Thymus (tissue), 11 donors: Measurements from ENCODE around the gene TRAK1. TPM values are rescaled to one million over a fixed set of nuclear protein-coding genes. Genes with fewer than 3 reads are reported as not detected.
A peak's percentile ranks its signal among the peaks of the same experiment; 100 is the strongest.

Source experiments
- DNase-seq, 9 donors: peaks; one replicate each; pipeline ENCODE4 v3.0.0-alpha.2; 2013; ENCODE audit warnings: low spot score in 9 of 9, low read depth in 6 of 9, missing footprints in 1 of 9
- H3K27ac ChIP-seq, 2 donors: one replicate each; pipeline ENCODE4 v1.5.1; 2013; ENCODE audit warnings: control low read depth in 1 of 2, low read depth in 1 of 2, low read length in 1 of 2, mild to moderate bottlenecking in 1 of 2, moderate library complexity in 1 of 2
- H3K27me3 ChIP-seq, 2 donors: one replicate each; pipeline ENCODE4 v1.5.1; 2013; ENCODE audit warnings: low read length in 1 of 2; ENCODE audit not compliant: control insufficient read depth in 2 of 2, insufficient read depth in 1 of 2
- H3K36me3 ChIP-seq, 2 donors: one replicate each; pipeline ENCODE4 v1.5.1; 2013; ENCODE audit warnings: low read length in 1 of 2, mild to moderate bottlenecking in 1 of 2, moderate library complexity in 1 of 2; ENCODE audit not compliant: control insufficient read depth in 2 of 2, insufficient read depth in 2 of 2
- H3K4me1 ChIP-seq, 2 donors: one replicate each; pipeline ENCODE4 v1.5.1; 2013; ENCODE audit warnings: low read length in 2 of 2; ENCODE audit not compliant: control insufficient read depth in 2 of 2, insufficient read depth in 2 of 2
- H3K4me3 ChIP-seq, 2 donors: one replicate each; pipeline ENCODE4 v1.5.1; 2013; ENCODE audit warnings: low read length in 2 of 2, control low read depth in 1 of 2, mild to moderate bottlenecking in 1 of 2
- H3K9me3 ChIP-seq, 2 donors: one replicate each; pipeline ENCODE4 v1.5.1; 2013; ENCODE audit warnings: low read length in 1 of 2, mild to moderate bottlenecking in 1 of 2; ENCODE audit not compliant: control insufficient read depth in 2 of 2, insufficient read depth in 1 of 2
- WGBS: extraction: QIAGEN DNeasy Blood & Tissue Kit; methylation state at CpG from one replicate; pipeline ENCODE4 v1.1.7; 2013; 5-methylcytosine and 5-hydroxymethylcytosine counted together
- polyA plus RNA-seq: library from polyadenylated mRNA; stranded (reverse); fragments of 200-250 nt; gene quantifications from one replicate; pipeline ENCODE4 v1.2.3, GENCODE V29; 2013
- total RNA-seq: library from RNA; stranded (reverse); fragments of 120-200 nt; gene quantifications from one replicate; pipeline ENCODE4 v1.2.4, GENCODE V29; 2013
- donor health status: healthy.

Gene TRAK1
- total and polyA plus RNA-seq, 2 donors, result 10.9 to 20.1 TPM

DNA sequence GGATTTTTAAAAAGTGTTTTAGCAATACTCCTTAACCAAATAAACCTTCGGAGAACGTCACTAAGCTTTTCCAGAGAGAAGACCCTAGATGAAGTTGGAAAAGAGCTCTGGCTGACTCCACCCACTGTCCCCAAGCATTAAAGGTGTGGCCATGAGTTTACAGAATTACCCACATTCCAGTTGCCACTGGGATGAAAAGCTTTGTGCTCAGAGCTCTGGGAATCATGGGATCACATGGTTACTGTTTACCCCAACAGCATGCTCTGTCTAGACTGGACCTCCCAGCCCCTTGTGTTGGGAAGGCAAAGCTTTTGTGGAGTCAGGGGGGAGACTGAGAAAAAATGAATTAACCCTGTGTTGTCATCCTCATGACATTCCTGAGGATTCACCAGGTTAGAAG, 119.6 kb downstream of the TRAK1 start:
- H3K27ac ChIP-seq, result no peak overlapping the region
- peaks cover 0 to 6% of the 10 kb centered on the region in 2 donors for H3K9me3 ChIP-seq
- no peak for DNase-seq
- no peak overlapping the region for H3K4me3 ChIP-seq
- H3K36me3 ChIP-seq, result peaks cover 16 to 31% of the 10 kb centered on the region in 2 donors
- peaks cover 27 to 30% of the 10 kb centered on the region in 2 donors for H3K4me1 ChIP-seq
- no peaks in the 10 kb centered on the region for H3K27me3 ChIP-seq
- WGBS, result 72% methylated on average over 2 of the region's 2 CpGs

DNA sequence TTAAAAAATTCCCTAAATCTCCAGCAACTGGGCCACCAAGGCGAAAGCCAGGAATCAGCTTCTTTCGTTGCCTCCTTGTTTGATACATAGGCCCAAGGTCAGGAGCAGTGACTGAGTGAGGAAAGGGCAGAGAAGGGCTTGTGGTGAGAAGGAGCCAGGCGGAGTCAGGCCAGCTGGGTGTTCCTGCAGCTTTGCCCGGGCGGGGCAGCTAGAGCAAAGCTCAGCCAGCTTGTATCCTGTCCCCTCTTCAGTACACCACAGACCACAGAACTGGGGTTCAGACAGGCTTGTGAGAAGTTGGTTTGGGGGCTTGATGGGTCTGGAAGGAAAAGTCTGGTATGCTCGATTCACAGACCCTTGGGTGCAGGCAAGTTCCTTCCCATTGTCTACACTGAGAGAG, 122.3 kb downstream of the TRAK1 start:
- peak in 3 of 9 donors; percentile 26 to 69 (median 51) for DNase-seq
- Histone ChIP-seq H3K4me3 (no peak overlapping the region), H3K9me3 (peaks cover 0 to 3% of the 10 kb centered on the region in 2 donors), H3K27ac (peak overlapping the region; percentile 36 to 82), H3K36me3 (peaks cover 13 to 23% of the 10 kb centered on the region in 2 donors), H3K27me3 (no peaks in the 10 kb centered on the region), H3K4me1 (peaks cover 48 to 53% of the 10 kb centered on the region in 2 donors)
- 22% methylated on average over 6 of the region's 6 CpGs for WGBS

DNA sequence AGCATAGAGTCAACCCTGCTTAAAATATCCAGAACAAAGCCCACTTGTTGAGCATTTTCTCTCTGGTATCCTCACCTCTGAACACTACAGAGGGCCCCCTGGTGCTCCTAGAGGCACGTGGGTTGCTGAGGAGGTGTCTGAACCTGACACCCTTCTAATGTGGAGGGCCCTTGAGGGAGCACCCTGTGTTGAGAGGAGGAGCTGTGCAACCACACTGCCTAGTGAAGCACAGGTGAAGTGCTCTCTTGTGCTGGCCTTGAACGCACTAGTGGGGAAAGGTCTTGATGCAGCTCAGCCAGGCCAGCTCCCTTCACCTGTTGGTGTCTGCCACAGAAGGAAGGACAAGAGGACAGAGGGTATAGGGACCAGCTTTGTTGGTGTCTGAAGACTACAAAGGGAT, 122.9 kb downstream of the TRAK1 start:
- H3K4me3 ChIP-seq, result no peak overlapping the region
- H3K4me1 ChIP-seq, result peaks cover 55 to 60% of the 10 kb centered on the region in 2 donors
- H3K27me3 ChIP-seq, result no peaks in the 10 kb centered on the region
- 23% methylated on average over 2 of the region's 2 CpGs for WGBS
- peaks cover 7 to 19% of the 10 kb centered on the region in 2 donors for H3K36me3 ChIP-seq
- peak in 5 of 9 donors; percentile 25 to 80 (median 60) for DNase-seq
- H3K9me3 ChIP-seq, result no peaks in the 10 kb centered on the region
- peak overlapping the region; percentile 82 to 88 for H3K27ac ChIP-seq

DNA sequence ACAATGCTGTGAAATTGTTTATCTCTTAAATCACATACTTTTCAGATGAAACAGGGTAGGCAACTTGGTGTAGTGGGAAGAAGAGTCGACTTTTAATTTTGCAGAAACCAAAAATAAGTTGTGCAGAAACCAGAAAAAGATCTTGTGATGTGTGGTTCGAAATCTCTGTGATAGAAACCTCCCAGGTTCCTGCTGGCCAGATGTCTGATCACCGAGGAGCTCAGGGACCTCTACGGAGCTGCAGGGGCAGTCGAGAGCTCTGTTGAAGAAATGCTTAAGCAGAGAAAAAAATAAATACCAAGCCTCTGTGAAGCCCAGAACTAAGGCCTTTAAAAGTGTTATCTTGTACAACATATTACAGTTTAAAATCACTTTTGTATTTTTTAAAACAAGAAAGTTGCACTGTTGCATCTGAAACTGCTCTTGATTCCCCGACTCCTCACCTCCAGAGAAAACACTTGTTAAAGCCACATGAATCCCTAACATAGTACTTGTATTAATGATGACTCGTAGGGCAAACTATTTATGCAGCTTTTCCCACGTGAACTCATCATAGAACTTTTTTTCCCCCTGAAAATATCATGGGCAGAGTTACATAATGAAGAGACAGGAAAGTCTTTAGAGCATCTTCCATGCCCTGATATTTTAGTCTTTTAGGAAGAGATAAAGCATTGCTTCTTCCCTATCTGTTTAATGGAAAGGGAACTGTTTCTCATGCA, 123.6 kb downstream of the TRAK1 start:
- H3K27ac ChIP-seq, result peak overlapping the region; percentile 82 to 88
- H3K4me1 ChIP-seq, result peaks cover 62 to 66% of the 10 kb centered on the region in 2 donors
- WGBS, result 35% methylated on average over 8 of the region's 8 CpGs

DNA sequence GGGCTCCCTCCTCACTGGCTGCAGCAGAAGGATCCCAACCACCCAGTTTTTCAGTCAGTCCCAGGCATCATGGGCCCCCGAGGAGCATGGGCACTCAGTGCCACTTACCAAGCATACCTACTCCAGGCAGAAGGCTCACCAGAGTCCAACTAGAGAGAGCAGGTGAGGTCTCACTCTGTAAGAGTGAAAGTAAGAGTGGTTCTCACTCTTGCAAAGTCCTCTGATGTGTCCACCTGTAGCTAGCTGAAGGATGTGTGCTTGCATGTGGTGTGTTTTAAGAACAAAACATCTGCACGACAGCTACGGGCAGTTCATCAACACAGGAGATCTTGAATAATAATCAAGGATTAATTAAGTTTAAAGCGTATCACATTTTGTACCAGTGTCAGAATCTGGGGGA, 125.1 kb downstream of the TRAK1 start:
- peaks cover 0 to 4% of the 10 kb centered on the region in 2 donors for H3K36me3 ChIP-seq
- peaks cover 73 to 82% of the 10 kb centered on the region in 2 donors for H3K4me1 ChIP-seq
- DNase-seq, result peak in 3 of 9 donors; percentile 38 to 74 (median 47)
- H3K27me3 ChIP-seq, result no peaks in the 10 kb centered on the region
- H3K4me3 ChIP-seq, result peak overlapping the region in 1 of 2 donors; percentile 19
- H3K27ac ChIP-seq, result peak overlapping the region; percentile 86 to 91
- WGBS, result 19% methylated on average over 4 of the region's 4 CpGs
- no peaks in the 10 kb centered on the region for H3K9me3 ChIP-seq

More for the DNA sequence above, 123.6 kb downstream of the TRAK1 start:
- Histone ChIP-seq H3K9me3 (no peaks in the 10 kb centered on the region), H3K36me3 (peaks cover 3 to 12% of the 10 kb centered on the region in 2 donors), H3K4me3 (no peak overlapping the region), H3K27me3 (no peaks in the 10 kb centered on the region)
- DNase-seq, result no peak

DNA sequence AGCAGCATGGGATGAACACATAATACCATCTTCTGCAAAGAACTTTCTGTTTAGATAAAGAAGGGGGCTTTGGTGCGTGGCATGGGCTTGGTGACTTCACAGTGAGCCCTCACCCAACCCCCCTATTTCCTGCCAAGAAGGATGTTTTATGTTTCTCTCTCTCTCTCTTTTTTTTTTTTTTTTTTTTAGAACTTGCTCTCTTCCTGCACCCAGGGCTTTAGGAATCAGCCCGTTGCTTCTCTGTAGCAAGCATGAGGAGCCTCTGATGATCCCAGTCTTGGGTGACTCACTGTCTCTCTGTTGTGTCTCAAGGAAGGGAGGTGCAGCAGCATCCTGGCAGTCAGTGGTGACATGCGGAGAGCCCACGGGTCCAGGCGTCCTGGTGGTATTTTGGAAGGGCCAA, 125.8 kb downstream of the TRAK1 start:
- Histone ChIP-seq H3K27ac (peak overlapping the region; percentile 84 to 86), H3K9me3 (no peaks in the 10 kb centered on the region), H3K4me1 (peaks cover 73 to 86% of the 10 kb centered on the region in 2 donors), H3K36me3 (peaks cover 0 to 7% of the 10 kb centered on the region in 2 donors), H3K4me3 (peak overlapping the region; percentile 27), H3K27me3 (no peaks in the 10 kb centered on the region)
- DNase-seq, result peak in 5 of 9 donors; percentile 47 to 87 (median 74)
- 46% methylated on average over 5 of the region's 5 CpGs for WGBS

DNA sequence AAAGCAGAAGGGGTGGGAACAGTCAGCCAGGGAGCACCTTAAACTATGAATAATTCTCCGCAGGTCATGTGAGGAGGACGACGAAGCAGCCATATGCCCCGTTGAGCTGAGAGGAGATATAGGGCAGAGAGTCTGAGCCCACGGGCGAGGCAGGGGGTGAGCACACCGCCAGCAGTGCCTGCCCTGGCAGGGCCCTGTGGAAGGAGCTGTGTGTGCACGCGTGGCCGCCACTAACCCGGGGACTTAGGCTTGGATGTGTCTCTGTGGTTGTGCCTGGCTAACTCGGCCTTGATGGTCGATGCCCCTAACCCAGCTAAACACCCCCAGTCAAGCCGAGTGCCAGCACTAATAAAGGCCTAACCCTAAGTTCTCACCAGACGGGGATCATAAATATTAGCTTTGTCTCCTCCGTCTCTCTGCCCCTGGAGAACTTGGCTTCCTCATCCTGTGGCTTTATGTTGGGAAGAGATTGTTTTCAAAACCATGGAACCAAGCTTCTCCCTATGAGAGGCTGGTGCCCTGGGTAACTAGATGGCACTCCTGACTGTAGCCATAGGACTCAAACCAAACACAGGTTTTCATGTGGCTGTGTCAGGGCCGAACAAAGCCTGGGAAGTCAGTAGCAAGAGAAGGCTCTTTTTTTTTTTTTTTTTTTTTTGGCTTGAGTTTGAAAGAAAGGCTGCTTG, 129.4 kb downstream of the TRAK1 start:
- no peaks in the 10 kb centered on the region for H3K9me3 ChIP-seq
- H3K4me1 ChIP-seq, result peaks cover 47 to 60% of the 10 kb centered on the region in 2 donors
- H3K27ac ChIP-seq, result peak overlapping the region; percentile 75 to 76
- peaks cover 20 to 25% of the 10 kb centered on the region in 2 donors for H3K36me3 ChIP-seq
- WGBS, result 68% methylated on average over 17 of the region's 17 CpGs
- H3K27me3 ChIP-seq, result no peaks in the 10 kb centered on the region
- H3K4me3 ChIP-seq, result no peak overlapping the region
- DNase-seq, result peak in 2 of 9 donors; percentile 36 to 51

DNA sequence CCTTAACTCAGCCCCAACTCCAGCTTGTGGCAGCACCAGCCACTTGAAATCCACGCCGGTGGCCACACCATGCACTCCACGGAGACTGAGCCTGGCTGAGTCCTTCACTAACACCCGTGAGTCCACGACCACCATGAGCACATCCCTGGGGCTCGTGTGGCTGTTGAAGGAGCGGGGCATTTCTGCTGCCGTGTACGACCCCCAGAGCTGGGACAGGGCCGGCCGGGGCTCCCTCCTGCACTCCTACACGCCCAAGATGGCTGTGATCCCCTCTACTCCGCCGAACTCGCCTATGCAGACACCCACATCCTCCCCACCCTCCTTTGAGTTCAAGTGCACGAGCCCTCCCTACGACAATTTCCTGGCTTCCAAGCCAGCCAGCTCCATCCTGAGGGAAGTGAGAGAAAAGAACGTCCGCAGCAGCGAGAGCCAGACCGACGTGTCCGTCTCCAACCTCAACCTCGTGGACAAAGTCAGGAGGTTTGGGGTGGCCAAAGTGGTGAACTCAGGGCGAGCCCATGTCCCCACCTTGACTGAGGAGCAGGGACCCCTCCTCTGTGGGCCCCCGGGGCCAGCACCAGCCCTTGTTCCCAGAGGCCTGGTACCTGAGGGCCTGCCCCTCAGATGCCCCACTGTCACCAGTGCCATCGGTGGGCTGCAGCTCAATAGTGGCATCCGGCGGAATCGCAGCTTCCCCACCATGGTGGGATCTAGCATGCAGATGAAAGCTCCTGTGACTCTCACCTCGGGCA, 132.0 kb downstream of the TRAK1 start:
- H3K9me3 ChIP-seq, result peaks cover 0 to 3% of the 10 kb centered on the region in 2 donors
- no peak overlapping the region for H3K27ac ChIP-seq
- DNase-seq, result no peak
- no peak overlapping the region for H3K4me3 ChIP-seq
- WGBS, result 98% methylated on average over 31 of the region's 31 CpGs
- no peaks in the 10 kb centered on the region for H3K27me3 ChIP-seq
- peaks cover 27 to 36% of the 10 kb centered on the region in 2 donors for H3K4me1 ChIP-seq
- peaks cover 20 to 25% of the 10 kb centered on the region in 2 donors for H3K36me3 ChIP-seq
